Body of pancreas (tissue), 4 donors: ENCODE results near the gene SLAMF6.

Experiments
- CTCF ChIP-seq, 7 experiments: fragments of 450-650 bp in 4 of 7; fragments of 200-600 bp in 3 of 7; sonication (generic) in 3 of 7; IDR thresholded peaks; one replicate each; pipeline ENCODE4 v1.5.1; 2016 to 2019; ENCODE audit warnings: antibody characterized with exemption in 7 of 7
- POLR2A ChIP-seq, 3 donors: fragments of 450-650 bp; IDR thresholded peaks; one replicate each; pipeline ENCODE4 v1.6.1; 2016; ENCODE audit warnings: antibody characterized with exemption in 3 of 3, mild to moderate bottlenecking in 2 of 3

- TF ChIP-seq POLR2A (IDR thresholded peaks at IDR 0.05) (no peak), CTCF (IDR thresholded peaks at IDR 0.05) (no peak)
These were observed 63.4 kb downstream of the SLAMF6 start for GRCh38 chr1:160459687-160460086.
